NCI-H1105 (cell line): Measurements from ENCODE around the gene THAP4.

Experiments
- DNase-seq: peaks from one replicate; lab custom pipeline; 2025; lab: John Stamatoyannopoulos, UW

Gene THAP4

GRCh38 chr2:241547781-241548450 is 89.0 kb downstream of the THAP4 start:
- no peak for DNase-seq

- DNase-seq, result no peak
Observed at GRCh38 chr2:241546771-241547498, 90.0 kb downstream of the THAP4 start.

- DNase-seq, result no peak
Observed at GRCh38 chr2:241545523-241546473, 91.2 kb downstream of the THAP4 start.

GRCh38 chr2:241545106-241545505 is 91.9 kb downstream of the THAP4 start:
- DNase-seq, result no peak

GRCh38 chr2:241542278-241542605 is 94.7 kb downstream of the THAP4 start:
- no peak for DNase-seq

DNA sequence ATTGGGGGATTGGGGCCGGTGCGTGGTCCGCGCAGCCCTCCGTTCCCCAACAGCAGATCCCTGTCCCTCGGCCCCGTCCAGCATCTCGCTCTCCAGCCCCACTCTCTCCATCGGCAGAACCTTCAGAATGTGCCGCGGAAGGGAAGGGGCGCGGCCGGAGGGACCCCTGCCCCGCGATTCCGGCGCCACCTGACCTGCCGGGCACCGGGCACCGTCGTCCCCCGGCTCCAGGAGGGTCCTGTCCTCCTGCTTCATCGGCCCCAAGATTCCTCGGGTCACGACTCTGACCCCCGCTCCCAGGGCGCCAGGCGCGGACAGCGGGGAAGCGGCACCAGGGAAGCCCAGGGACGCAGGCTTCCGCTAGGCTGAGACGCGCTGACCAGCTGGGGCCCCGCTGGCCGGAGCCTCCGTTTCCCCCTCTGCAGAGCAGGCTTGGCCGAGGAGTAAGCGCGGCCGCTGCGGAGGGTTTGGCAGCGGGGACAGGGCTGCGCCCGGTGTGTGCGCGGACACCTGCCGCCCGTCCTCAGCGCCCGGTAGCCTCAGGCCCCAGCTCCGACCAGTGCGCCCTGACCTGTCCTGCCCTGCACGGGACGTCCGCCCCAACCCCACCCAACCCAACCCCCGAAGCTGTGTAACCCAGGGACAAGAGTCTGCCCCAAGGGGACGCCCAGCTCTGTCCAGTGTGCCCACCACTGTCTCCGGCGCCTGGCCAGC is 95.2 kb downstream of the THAP4 start:
- no peak for DNase-seq

DNA sequence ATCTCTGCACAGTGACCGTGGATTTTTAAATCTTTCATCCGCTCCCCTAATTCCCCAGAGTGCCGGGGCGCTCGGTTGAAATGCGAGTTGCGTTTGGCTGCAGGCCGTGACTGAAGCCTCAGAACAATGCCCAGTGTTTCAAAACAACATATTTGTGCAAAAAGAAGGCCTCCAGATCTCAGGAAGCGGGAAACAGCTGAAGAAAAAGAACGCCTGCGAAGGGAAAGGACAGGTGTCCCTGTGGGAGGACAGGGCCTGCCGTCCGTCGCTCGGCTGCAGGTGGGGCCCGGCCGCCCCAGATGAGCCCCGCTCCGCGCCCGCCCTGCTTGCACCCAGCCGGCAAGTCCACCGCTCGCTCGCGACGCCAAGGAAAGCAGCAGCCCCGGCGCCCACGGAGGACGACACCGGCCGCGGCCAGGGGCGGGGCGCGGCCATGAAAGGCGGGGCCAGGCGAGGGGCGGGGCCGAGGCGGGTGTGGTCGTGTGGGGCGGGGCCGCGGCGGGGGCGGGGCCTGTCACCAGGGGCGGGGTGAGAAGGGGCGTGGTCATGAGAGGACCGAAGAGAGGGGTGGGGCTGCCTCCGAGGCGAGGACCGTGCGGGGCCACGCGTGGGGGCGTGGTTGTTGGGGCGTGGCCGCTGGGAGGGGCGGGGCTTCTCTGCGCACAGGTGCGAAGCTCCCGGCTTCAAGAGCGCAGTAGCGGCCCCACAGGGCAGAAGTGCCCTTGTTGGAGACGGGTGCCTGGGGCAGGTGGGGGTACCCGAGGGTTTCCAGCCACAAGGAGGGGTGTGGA is 96.0 kb downstream of the THAP4 start:
- no peak for DNase-seq

GRCh38 chr2:241540401-241540770 is 96.6 kb downstream of the THAP4 start:
- no peak for DNase-seq

GRCh38 chr2:241539616-241540374 is 97.2 kb downstream of the THAP4 start:
- no peak for DNase-seq

DNA sequence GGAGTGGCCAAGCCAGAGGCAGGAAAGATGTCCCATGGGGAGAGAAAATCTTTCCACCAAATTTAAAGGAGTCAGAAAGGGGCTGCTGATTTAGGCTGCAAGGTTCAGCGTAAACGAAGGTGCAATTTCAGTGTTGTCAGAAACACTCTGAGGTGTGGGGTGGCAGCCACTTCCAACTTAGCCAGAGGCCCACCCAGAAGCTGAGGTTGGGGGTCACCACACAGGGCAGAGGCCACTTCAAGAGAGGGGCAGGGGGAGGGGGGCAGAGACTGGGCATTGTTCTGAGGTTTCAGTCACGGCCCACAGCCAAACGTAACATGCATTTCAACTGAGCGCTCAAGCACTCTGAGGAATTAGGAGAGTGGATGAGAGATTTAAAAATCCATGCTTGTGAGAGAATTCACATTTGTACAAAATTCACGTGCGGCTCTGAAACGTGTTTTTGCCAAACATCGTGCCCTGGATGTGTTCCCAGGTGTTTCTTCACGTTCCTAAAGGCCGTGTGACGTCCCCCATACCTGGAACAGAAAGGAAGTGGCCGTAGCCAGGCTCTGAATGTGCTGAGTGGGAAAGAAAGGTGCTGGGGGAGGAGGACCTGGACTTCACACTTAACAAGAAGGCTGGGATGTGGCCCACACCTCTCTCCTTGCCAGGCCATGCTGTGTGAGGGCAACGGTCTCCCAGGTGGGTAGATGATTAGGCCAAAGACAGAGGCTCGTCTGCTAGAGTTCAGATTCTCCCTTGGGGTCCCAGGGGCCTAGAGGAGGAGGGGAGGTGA is 97.9 kb downstream of the THAP4 start:
- DNase-seq, result no peak

DNA sequence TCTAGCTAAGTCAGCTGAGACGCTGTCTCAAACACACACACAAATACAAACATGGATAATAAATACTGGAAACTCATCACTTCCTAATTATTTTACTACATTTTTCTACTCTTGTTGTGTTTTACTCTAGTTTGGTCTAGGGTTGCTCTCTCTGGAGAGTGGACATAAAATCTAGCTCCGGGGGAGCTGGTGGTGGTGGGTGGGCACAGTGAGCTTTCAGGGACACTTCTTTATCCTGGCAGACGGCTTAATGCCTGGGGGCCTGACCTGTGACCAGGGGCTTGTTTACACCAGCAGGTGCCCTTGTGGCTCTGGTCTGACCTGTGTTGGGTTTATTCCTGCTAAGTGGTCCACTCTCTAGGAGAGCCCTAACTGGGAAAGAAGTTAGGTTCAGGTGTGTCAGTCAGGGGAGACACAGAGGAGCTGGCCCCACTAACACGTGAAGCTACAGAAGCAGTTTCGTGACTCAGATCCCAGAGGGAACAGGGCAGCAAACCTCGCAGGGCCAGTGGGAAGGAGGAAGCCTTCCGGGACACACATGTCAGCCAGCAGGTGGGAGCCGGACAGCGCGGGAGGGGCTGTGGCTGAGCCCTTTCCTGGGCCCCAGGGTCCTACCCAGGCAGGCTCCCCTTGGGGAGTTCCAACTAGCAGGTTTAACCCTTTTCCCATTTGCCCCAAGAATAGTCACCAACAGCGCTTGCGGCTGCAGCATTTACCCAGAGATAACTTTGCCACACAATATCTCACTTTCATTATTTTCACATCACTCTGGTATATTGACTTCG is 100.9 kb downstream of the THAP4 start:
- no peak for DNase-seq

GRCh38 chr2:241534701-241535375 is 102.1 kb downstream of the THAP4 start:
- DNase-seq, result no peak
